Esophagus muscularis mucosa (tissue), 3 donors: Measurements from ENCODE around the gene CUBN.

ENCODE experiments used
- CTCF ChIP-seq, 3 experiments: fragments of 200-600 bp in 2 of 3; fragments of 450-650 bp in 1 of 3; sonication (generic) in 2 of 3; IDR thresholded peaks; one replicate each; pipeline ENCODE4 v1.5.1; 2017 to 2019; ENCODE audit warnings: antibody characterized with exemption in 3 of 3, mild to moderate bottlenecking in 2 of 3, moderate library complexity in 1 of 3
- POLR2A ChIP-seq: fragments of 450-650 bp; IDR thresholded peaks from one replicate; pipeline ENCODE4 v1.6.1; 2017; ENCODE audit warnings: antibody characterized with exemption, moderate library complexity, mild to moderate bottlenecking, low read depth

- TF ChIP-seq POLR2A (no peak), CTCF (IDR thresholded peaks at IDR 0.05) (no peak)
Observed at GRCh38 chr10:17112566-17112965, 17.0 kb downstream of the CUBN start.
